ENCODE results near the gene NUFIP1. TPM values are rescaled to one million over a fixed set of nuclear protein-coding genes. Genes with fewer than 3 reads are reported as not detected.

The NUFIP1 gene
- total RNA-seq, 1 donor: 1.3 TPM

DNA sequence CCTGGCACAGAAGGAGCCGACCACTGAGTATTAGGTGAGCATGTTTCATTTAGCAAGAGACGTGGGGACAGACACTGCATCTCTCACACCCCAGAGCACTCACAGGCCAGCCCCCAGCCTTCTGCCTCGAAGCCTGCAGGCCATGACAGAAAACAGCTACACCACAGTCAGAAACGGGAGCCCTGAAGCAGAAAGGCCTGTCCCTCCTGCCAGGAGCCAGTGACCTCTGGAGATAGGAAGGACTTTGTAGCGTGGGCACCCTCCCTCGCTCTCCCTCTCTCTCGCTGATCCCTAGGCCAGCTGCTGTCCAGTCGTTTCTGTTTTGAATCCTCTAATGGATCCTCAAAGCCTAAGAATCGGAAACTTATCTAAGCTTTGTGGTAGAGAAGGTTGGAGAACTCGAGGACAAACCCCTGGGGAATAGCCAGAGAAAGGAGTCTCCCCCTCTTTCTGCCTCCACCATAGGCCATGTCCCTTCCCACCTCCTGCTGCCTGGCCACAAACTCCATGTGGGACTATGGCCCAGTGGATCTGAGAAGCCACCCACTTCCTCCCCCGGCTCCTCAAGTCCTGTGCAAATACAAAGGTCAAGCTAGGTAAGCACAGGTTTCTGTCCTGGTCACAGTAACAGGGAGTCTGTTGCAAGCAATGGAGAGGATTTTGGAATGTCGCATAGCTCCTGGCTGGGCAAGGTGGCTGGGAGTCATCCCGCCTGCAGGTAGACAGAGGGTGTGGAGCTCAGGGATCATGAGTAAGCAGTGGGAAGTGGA is 95.1 kb downstream of the NUFIP1 start:
- no peak for DNase-seq (ENCODE audit: low read depth in 2 of 3, low spot score in 2 of 3)

Small RNA genes lying within 50 kb of the gene (small RNA-seq; reads per million reads assigned to genes)
- gene RN7SL49P: not detected

Other genes with a start within 250 kb of the NUFIP1 start
- gene GPALPP1, start 67 bp upstream of the NUFIP1 start, total RNA-seq: 22.6 TPM
- 9.7 TPM for gene GTF2F2, start 131.0 kb upstream of the NUFIP1 start, total RNA-seq
- not detected for gene KCTD4, start 211.6 kb upstream of the NUFIP1 start, total RNA-seq